Ascending aorta (tissue), 2 donors: Measurements from ENCODE around the gene GRK1. TPM values are rescaled to one million over a fixed set of nuclear protein-coding genes. Genes with fewer than 3 reads are reported as not detected.
"Not testable (repeated sequence)": the region's sequence is repeated elsewhere in the genome, so short reads cannot be mapped to it uniquely, and the experiment has no call there.

Source experiments
- DNase-seq, 2 donors: peaks; one replicate each; pipeline ENCODE4 v3.0.0-alpha.2; 2019; ENCODE audit warnings: low spot score in 2 of 2
- H3K27ac ChIP-seq, 2 donors: fragments of 200-600 bp; sonication (generic); one replicate each; pipeline ENCODE4 v1.5.1; 2016 to 2017; ENCODE audit warnings: mild to moderate bottlenecking in 1 of 2
- H3K27me3 ChIP-seq: fragments of 200-600 bp; sonication (generic); one replicate; pipeline ENCODE4 v1.5.1; 2017
- H3K36me3 ChIP-seq, 2 donors: fragments of 200-600 bp; sonication (generic); one replicate each; pipeline ENCODE4 v1.5.1; 2016
- H3K4me1 ChIP-seq, 2 donors: fragments of 200-600 bp; sonication (generic); one replicate each; pipeline ENCODE4 v1.5.1; 2016 to 2017; ENCODE audit warnings: mild to moderate bottlenecking in 1 of 2
- H3K4me3 ChIP-seq, 2 donors: fragments of 200-600 bp; sonication (generic); one replicate each; pipeline ENCODE4 v1.5.1; 2016 to 2017; ENCODE audit warnings: mild to moderate bottlenecking in 1 of 2
- H3K9me3 ChIP-seq, 2 donors: fragments of 200-600 bp; sonication (generic); one replicate each; pipeline ENCODE4 v1.5.1; 2016
- intact Hi-C: fragments of 100-400 bp; cut with DNase I; formaldehyde crosslinking; loops from one replicate; pipeline ENCODE4 v1.15.1; 2023
- total RNA-seq: library from RNA; depleted of rRNA; stranded (reverse); fragments of >200 nt; gene quantifications from one replicate; pipeline ENCODE4 v1.1.0, GENCODE V29; 2016
- TF ChIP-seq, protein P1 (sequence below), 3 experiments: fragments of 200-600 bp in 2 of 3; fragments of 450-650 bp in 1 of 3; sonication (generic) in 2 of 3; IDR thresholded peaks; one replicate each; pipeline ENCODE4 v1.5.1; 2016 to 2019; ENCODE audit warnings: antibody characterized with exemption in 3 of 3, mild to moderate bottlenecking in 1 of 3, moderate library complexity in 1 of 3

Gene GRK1
- total RNA-seq, 1 donor from 2014 or later: not detected

DNA sequence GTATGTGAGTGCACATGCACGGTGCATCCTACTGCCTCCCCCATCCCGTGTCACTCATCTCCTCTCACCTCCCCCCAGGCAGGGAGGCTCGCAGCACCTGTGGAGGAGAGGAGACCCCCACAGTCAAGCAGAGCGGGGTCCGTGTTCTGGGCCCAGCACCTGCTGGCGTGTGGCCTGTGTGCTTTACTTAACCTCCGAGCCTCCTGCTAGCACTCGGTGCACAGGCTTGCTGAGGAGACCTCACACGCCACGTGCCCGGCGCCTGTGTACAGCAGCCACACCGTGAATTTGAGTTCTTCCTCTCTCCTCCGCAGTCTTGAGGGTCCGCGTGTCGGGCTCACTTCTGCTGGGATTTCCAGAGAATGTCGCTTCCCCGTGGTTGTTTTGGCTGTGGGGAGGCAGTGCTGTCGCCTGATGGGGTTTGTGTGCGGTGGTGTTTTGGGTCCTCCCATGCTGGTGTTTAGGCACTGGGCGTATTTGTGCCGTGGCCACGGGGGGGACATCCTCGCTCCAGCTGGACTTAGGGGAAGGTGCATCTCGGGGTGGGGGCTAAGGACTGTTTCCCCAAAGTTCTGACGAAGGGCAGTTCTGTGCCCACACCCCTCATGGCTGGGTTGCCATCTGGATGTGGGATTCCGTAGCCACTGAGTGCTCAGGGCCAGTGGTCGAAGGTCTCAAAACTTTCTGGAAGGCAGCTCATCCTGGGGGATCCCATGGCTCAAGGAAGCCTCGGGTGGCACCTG is 57.2 kb downstream of the GRK1 start:
- no peak for DNase-seq
- H3K27ac ChIP-seq: peak overlapping the region in 1 of 2 donors; percentile 74
- peaks cover 0 to 2% of the 10 kb centered on the region in 2 donors for H3K4me1 ChIP-seq
- H3K36me3 ChIP-seq: no peaks in the 10 kb centered on the region
- intact Hi-C loops: no loop called here
- peak overlapping the region in 1 of 2 donors; percentile 72 for H3K4me3 ChIP-seq
- TF ChIP-seq, protein P1, sequence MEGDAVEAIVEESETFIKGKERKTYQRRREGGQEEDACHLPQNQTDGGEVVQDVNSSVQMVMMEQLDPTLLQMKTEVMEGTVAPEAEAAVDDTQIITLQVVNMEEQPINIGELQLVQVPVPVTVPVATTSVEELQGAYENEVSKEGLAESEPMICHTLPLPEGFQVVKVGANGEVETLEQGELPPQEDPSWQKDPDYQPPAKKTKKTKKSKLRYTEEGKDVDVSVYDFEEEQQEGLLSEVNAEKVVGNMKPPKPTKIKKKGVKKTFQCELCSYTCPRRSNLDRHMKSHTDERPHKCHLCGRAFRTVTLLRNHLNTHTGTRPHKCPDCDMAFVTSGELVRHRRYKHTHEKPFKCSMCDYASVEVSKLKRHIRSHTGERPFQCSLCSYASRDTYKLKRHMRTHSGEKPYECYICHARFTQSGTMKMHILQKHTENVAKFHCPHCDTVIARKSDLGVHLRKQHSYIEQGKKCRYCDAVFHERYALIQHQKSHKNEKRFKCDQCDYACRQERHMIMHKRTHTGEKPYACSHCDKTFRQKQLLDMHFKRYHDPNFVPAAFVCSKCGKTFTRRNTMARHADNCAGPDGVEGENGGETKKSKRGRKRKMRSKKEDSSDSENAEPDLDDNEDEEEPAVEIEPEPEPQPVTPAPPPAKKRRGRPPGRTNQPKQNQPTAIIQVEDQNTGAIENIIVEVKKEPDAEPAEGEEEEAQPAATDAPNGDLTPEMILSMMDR (IDR thresholded peaks at IDR 0.05): no peak
- H3K27me3 ChIP-seq: peaks cover under 1% of the 10 kb centered on the region
- no peaks in the 10 kb centered on the region for H3K9me3 ChIP-seq

DNA sequence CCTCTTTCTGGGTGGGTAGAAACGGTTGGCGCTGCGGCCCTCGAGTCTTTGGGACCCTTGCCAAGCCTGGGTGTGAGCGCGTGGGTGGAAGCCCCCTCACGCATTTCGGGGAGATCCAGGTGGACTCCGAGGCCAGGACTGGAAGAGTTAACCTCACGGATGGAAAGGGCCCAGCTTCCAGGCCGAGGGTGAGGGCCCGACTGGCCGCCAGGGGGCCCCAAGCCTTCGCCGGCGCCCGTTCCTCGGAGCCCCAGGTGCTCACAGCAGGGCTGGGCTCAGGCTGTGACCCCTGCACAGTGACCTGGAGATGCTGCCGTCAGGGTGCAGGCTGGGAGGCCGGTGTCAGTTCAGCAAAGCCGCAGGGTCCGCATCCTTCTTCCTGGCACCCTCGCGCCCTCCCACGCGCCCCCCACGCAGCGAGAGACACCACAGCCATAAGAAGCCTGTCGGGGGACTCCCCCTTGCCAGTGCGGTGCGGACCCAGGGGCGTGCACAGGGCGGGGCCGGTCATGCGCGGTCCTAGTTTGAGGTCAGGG is 57.8 kb downstream of the GRK1 start:
- Histone ChIP-seq H3K4me1 (peaks cover 0 to 2% of the 10 kb centered on the region in 2 donors), H3K27ac (peak overlapping the region; percentile 50 to 74), H3K9me3 (no peaks in the 10 kb centered on the region), H3K4me3 (peak overlapping the region; percentile 54 to 72), H3K36me3 (no peaks in the 10 kb centered on the region), H3K27me3 (peaks cover 7% of the 10 kb centered on the region)
- intact Hi-C loops: no loop called here
- peak; percentile 51 to 87 for DNase-seq
- TF ChIP-seq, protein P1 (IDR thresholded peaks at IDR 0.05): peak; percentile 64 to 79 (median 65)

DNA sequence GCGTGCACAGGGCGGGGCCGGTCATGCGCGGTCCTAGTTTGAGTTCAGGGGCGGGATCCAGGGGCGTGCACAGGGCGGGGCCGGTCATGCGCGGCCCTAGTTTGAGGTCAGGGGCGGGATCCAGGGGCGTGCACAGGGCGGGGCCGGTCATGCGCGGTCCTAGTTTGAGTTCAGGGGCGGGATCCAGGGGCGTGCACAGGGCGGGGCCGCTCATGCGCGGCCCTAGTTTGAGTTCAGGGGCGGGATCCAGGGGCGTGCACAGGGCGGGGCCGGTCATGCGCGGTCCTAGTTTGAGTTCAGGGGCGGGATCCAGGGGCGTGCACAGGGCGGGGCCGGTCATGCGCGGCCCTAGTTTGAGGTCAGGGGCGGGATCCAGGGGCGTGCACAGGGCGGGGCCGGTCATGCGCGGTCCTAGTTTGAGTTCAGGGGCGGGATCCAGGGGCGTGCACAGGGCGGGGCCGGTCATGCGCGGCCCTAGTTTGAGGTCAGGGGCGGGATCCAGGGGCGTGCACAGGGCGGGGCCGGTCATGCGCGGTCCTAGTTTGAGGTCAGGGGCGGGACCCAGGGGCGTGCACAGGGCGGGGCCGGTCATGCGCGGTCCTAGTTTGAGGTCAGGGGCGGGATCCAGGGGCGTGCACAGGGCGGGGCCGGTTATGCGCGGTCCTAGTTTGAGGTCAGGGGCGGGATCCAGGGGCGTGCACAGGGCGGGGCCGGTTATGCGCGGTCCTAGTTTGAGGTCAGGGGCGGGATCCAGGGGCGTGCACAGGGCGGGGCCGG is 58.5 kb downstream of the GRK1 start:
- H3K36me3 ChIP-seq, H3K9me3 ChIP-seq, H3K4me1 ChIP-seq, H3K27me3 ChIP-seq, intact Hi-C loops: not testable (repeated sequence)
- H3K4me3 ChIP-seq: peak overlapping the region; percentile 54 to 72
- peak overlapping the region in 1 of 2 donors; percentile 74 for H3K27ac ChIP-seq
- DNase-seq: peak in 1 of 2 donors; percentile 74

DNA sequence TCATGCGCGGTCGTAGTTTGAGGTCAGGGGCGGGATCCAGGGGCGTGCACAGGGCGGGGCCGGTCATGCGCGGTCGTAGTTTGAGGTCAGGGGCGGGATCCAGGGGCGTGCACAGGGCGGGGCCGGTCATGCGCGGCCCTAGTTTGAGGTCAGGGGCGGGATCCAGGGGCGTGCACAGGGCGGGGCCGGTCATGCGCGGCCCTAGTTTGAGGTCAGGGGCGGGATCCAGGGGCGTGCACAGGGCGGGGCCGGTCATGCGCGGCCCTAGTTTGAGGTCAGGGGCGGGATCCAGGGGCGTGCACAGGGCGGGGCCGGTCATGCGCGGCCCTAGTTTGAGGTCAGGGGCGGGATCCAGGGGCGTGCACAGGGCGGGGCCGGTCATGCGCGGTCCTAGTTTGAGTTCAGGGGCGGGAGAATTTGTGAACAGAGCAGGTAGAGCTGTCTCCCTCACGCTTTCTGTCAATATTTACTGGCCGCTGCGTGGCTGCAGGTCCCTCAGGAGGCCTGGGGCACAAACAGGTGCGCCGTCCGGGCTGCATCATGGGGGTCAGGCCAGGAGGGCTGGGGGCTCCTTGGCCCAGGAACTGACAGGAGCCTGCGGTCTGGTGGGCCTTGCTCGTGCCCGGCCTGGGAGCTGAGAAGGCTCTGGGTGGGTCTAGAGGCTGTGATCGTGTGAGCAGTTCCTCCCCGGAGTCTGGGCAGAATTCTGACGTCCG is 59.2 kb downstream of the GRK1 start:
- H3K9me3 ChIP-seq, H3K4me1 ChIP-seq, DNase-seq, H3K36me3 ChIP-seq, H3K27me3 ChIP-seq, intact Hi-C loops: not testable (repeated sequence)
- Histone ChIP-seq H3K27ac (peak overlapping the region in 1 of 2 donors; percentile 64), H3K4me3 (peak overlapping the region in 1 of 2 donors; percentile 53)

DNA sequence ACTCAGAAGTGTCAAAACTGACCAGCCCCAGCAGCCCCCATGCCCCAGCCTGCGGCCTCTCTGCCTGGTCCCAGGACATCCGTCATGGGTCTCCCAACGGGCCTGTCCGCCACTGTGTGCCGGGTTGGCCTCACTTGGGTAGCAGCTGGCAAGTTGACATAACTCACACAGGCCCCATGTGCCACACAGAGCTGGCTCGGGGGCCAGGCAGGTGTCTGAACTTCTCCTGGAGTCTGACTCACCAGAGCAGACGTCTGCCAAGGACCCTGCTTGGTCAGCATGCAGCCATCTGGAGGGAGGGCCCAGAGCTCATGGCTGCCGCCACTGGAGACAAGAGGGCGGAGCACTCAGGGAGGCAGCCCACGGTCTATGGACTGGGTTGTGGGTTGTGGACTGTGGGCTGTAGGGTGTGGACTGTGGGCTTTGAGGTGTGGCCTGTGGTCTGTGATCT is 60.0 kb downstream of the GRK1 start:
- Histone ChIP-seq H3K27ac (peak overlapping the region in 1 of 2 donors; percentile 64), H3K4me3 (peak overlapping the region in 1 of 2 donors; percentile 53), H3K27me3 (peaks cover 7% of the 10 kb centered on the region), H3K36me3 (no peaks in the 10 kb centered on the region), H3K4me1 (peaks cover 0 to 2% of the 10 kb centered on the region in 2 donors), H3K9me3 (no peaks in the 10 kb centered on the region)
- DNase-seq: no peak
- TF ChIP-seq, protein P1 (IDR thresholded peaks at IDR 0.05): no peak
- intact Hi-C loops: no loop called here

DNA sequence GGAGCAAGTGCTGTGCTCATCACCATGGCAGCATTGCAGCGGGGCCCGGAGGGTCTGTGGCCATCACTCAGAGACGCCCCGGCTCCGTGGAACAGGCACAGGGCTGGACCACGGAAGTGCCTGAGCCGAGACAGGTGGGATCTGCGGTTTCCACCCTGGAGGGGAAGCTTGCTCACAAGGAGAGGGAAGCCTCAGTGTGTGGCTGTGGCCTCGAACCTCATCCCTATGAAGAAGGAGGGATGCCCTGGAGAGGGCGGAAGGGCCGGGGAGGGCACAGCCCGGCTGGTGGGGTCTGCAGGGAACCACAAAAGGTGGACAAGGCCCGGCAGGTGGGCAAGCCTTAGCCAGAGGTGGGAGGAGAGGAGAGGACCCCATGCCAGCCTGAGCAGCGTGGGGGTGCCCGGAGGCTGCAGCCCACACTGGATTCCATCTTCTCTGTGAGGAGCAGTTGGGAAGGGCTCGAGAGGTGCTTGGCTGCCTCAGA is 61.6 kb downstream of the GRK1 start:
- H3K27me3 ChIP-seq: peaks cover 7% of the 10 kb centered on the region
- H3K9me3 ChIP-seq: no peaks in the 10 kb centered on the region
- TF ChIP-seq, protein P1 (IDR thresholded peaks at IDR 0.05): no peak
- peaks cover 0 to 2% of the 10 kb centered on the region in 2 donors for H3K4me1 ChIP-seq
- intact Hi-C loops: no loop called here
- H3K36me3 ChIP-seq: no peaks in the 10 kb centered on the region
- H3K4me3 ChIP-seq: no peak overlapping the region
- DNase-seq: no peak
- H3K27ac ChIP-seq: no peak overlapping the region
